Fibroblast of lung (primary cell): ENCODE measurements around the gene EEF1A2.

ENCODE experiments used
- CTCF ChIP-seq, 2 donors: IDR thresholded peaks in 1 of 2; conservative IDR thresholded peaks in 1 of 2; 1 replicate in 1 of 2; 2 replicates in 1 of 2; pipeline ENCODE4 v1.5.1; 2011 to 2012; ENCODE audit warnings: low read length in 2 of 2, control low read depth in 1 of 2, inconsistent platforms in 1 of 2, low read depth in 1 of 2, mild to moderate bottlenecking in 1 of 2
- EZH2 ChIP-seq: IDR thresholded peaks from 2 replicates; pipeline ENCODE4 v1.5.1; 2012; ENCODE audit warnings: low read length, control low read depth, mild to moderate bottlenecking; ENCODE audit errors: missing control alignments

GRCh38 chr20:63464289-63464635 is 34.6 kb downstream of the EEF1A2 start:
- TF ChIP-seq EZH2 (no peak), CTCF (conservative IDR thresholded peaks at IDR 0.05 in 1 of 2, IDR thresholded peaks at IDR 0.05 in 1 of 2; ENCODE audit: low read depth in 1 of 2, low read length in 2 of 2) (no peak)
